Effector memory CD4-positive, alpha-beta T cell (primary cell): Measurements from ENCODE around the gene GAL3ST3.
"Not testable (repeated sequence)": the region's sequence is repeated elsewhere in the genome, so short reads cannot be mapped to it uniquely, and the experiment has no call there.

ENCODE experiments used
- DNase-seq, 3 donors: peaks; one replicate each; pipeline ENCODE4 v3.0.0-alpha.2; 2020
- H3K27ac ChIP-seq: 2 replicates; pipeline ENCODE4 v1.7.0; 2013; ENCODE audit warnings: mild to moderate bottlenecking, low read length, moderate library complexity; ENCODE audit not compliant: insufficient read depth, poor library complexity, severe bottlenecking
- H3K27me3 ChIP-seq: replicated peaks from 2 replicates; pipeline ENCODE4 v1.7.0; 2013; ENCODE audit warnings: mild to moderate bottlenecking, low read length; ENCODE audit not compliant: insufficient read depth, control insufficient read depth, poor library complexity, severe bottlenecking
- H3K36me3 ChIP-seq: 2 replicates; pipeline ENCODE4 v1.7.0; 2013; ENCODE audit warnings: mild to moderate bottlenecking, low read length, moderate library complexity; ENCODE audit not compliant: control insufficient read depth, insufficient read depth
- H3K4me1 ChIP-seq: 2 replicates; pipeline ENCODE4 v1.7.0; 2013; ENCODE audit warnings: low read length, mild to moderate bottlenecking; ENCODE audit not compliant: control insufficient read depth, insufficient read depth, poor library complexity, severe bottlenecking
- H3K4me3 ChIP-seq: 2 replicates; pipeline ENCODE4 v1.7.0; 2013; ENCODE audit warnings: low read length, low read depth, mild to moderate bottlenecking; ENCODE audit not compliant: insufficient read depth, poor library complexity, severe bottlenecking
- H3K9me3 ChIP-seq: 2 replicates; pipeline ENCODE4 v1.7.0; 2013; ENCODE audit warnings: mild to moderate bottlenecking, low read length, moderate library complexity; ENCODE audit not compliant: control insufficient read depth

The GAL3ST3 gene

DNA sequence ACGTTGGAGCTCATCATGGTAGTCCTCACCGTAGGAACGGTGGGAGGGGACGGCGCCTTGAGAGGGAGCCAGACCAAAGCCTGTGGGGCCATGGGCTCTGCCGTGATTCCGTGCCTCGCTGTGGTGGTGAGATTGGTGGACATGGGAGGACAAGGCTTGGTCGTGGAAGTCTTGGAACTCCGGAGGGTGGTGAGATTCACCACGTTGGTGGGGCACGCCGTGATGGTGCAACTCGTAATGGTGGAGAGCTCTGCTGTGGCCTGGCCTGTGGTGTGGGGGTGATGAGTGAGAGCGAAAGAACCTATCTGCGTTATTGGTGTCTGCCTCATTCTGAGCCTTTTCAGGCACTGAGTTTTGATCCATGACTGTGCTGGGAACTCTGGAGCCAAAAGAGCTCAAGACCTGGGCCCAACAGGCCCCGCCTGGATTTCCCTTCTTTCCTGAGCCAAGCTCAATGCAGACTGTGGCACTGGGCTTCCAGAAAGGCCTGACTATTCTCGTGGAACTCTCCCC, 22.9 kb downstream of the GAL3ST3 start, which contains the start of gene CATSPER1:
CATSPER1 (minus strand) TSS at position 463 of the 513 bp plus-strand sequence; CDS start at position 363, 100 bp downstream.
- no peaks in the 10 kb centered on the region for H3K9me3 ChIP-seq
- no peaks in the 10 kb centered on the region for H3K27me3 ChIP-seq
- no peak within 1 kb of the TSS for H3K4me3 ChIP-seq
- H3K36me3 ChIP-seq = no peaks in the 10 kb centered on the region
- H3K27ac ChIP-seq = no peak within 1 kb of the TSS
- peaks cover 6% of the 10 kb centered on the region for H3K4me1 ChIP-seq
- no peak for DNase-seq

DNA sequence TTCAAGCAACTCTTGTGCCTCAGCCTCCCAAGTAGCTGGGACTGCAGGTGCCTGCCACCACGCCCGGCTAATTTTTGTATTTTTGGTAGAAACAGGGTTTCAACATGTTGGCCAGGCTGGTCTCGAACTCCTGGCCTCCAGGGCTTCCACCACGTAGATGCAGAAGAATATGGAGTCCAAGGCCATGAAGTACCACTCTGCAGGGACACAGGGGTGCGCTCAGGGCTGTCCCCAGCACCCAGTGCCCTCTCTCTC, 25.8 kb downstream of the GAL3ST3 start:
- H3K27me3 ChIP-seq, H3K9me3 ChIP-seq, H3K4me1 ChIP-seq, H3K4me3 ChIP-seq, DNase-seq, H3K27ac ChIP-seq, H3K36me3 ChIP-seq: not testable (repeated sequence)

DNA sequence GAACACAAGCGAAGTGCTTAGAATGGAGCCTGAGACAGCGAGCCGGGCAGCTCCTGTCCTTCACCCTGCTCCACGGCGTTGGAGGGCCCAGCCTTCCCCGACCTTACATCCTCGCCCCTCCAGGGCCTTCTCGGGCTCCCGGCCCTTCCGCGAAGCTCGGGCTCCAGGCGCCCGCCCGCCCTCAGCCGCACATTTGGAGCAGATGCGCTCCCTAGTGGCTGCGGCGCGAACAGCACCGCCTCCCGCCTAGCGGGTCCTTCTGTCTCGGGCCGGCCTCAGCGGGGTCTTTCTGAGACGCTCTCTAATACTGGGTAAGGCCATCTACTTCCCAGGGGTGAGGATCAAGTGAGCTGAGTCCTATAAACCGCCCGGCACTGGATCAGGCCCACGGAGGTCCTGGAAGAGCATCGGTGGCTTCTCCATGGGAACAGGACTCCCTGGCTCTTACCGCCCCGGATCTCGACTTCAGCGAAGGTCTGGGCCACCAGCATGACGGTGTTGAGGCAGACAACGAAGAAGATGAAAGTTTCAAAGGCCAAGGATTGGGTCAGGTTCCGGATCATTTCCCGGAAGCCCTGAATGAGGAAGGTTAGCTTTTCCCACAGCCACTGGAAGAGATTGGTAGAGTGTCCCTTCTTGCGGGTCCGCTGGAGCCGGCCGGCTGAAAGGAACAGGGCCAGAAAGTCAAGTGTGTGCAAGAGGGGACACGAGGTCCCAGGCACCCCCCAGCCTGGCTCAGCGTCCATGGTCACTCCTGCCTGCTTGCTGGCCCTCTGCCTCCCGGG, 26.4 kb downstream of the GAL3ST3 start:
- Histone ChIP-seq H3K36me3 (no peaks in the 10 kb centered on the region), H3K9me3 (no peaks in the 10 kb centered on the region), H3K4me1 (peaks cover 6% of the 10 kb centered on the region), H3K27me3 (no peaks in the 10 kb centered on the region), H3K4me3 (no peak overlapping the region), H3K27ac (no peak overlapping the region)
- DNase-seq = peak; percentile 47 to 62 (median 49)

DNA sequence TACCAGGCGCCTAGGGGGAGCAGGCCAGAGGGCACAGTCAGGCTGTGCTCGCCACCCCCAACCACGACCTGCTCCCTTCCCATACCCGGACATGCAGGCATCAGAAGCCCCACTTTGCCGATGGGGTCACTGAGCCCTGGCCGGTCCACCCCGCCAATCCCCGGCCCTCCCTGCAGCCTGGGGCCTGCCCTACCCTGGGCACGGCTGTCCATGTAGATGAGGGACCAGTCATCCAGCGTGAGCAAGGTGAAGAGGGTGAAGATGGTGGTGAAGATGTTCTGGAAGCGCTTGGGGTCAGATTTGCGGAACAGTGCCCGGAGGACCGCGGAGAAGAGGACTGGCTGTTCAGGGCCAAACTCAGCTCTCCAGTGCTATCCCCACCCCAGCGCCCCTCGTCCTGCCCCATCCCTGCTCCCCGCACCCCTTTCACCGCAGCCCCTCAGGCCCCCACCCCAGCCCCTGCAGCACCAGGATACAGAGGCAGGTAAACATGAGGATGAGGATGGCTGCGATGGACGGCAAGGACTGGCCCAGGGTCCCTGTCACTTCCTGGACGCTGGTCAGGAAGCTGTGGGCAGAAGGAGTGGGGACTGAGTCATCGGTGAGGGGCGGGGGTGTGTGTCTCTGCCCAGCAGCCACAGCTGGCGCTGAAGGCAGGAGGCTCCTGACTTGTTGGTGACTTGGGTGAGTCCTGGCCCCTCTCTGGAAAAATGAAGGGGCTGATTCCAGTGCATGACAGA, 28.2 kb downstream of the GAL3ST3 start:
- no peak for DNase-seq
- H3K4me3 ChIP-seq = no peak overlapping the region

DNA sequence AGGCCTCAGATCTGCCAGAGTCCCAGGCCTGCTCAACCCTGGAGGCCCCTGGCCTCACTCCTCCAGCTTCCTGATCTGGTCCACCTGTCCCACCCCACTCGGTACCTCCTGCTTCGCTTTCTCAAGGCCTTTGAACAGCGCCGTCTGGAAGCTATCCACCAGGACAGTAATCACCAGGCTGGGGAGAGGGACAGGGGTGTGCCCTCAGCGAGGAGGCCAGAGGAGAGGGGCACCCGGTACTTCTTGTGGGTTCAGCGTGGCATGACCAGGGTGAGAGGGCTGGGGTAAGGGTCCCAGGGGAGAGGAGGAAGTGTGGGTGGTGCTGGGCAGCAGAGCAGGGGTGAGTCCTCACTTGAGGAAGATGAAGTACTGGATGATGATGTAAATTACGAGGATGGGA, 28.7 kb downstream of the GAL3ST3 start:
- H3K4me3 ChIP-seq = no peak overlapping the region
- no peak for DNase-seq
- no peaks in the 10 kb centered on the region for H3K9me3 ChIP-seq
- no peaks in the 10 kb centered on the region for H3K27me3 ChIP-seq
- H3K27ac ChIP-seq = no peak overlapping the region
- H3K36me3 ChIP-seq = no peaks in the 10 kb centered on the region
- peaks cover 6% of the 10 kb centered on the region for H3K4me1 ChIP-seq

More for the DNA sequence above, 28.2 kb downstream of the GAL3ST3 start:
- peaks cover 6% of the 10 kb centered on the region for H3K4me1 ChIP-seq
- H3K36me3 ChIP-seq = no peaks in the 10 kb centered on the region
- no peak overlapping the region for H3K27ac ChIP-seq
- H3K9me3 ChIP-seq = no peaks in the 10 kb centered on the region
- H3K27me3 ChIP-seq = no peaks in the 10 kb centered on the region

DNA sequence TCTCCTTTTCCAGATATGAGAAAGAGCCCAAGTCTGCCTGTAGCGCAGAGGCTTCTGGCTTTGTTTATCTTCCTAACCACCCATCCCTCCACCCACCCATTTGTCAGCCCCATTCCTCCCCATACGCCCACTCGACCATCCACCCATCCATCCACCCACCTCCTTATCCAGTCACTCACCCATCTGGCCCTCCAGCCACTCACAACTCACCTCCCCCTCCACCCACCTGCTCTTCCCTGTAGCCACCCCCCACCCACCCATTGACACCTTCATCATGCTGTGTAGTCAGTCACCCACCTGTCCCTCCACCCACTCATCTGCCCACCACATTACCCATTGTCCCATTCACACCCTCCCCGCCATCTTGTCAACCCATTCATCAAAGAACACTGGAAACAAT, 31.6 kb downstream of the GAL3ST3 start:
- no peak overlapping the region for H3K27ac ChIP-seq
- no peak for DNase-seq
- H3K27me3 ChIP-seq = peaks cover 10% of the 10 kb centered on the region
- H3K36me3 ChIP-seq = no peaks in the 10 kb centered on the region
- H3K4me1 ChIP-seq = peaks cover 2% of the 10 kb centered on the region
- H3K9me3 ChIP-seq = no peaks in the 10 kb centered on the region
- H3K4me3 ChIP-seq = no peak overlapping the region

DNA sequence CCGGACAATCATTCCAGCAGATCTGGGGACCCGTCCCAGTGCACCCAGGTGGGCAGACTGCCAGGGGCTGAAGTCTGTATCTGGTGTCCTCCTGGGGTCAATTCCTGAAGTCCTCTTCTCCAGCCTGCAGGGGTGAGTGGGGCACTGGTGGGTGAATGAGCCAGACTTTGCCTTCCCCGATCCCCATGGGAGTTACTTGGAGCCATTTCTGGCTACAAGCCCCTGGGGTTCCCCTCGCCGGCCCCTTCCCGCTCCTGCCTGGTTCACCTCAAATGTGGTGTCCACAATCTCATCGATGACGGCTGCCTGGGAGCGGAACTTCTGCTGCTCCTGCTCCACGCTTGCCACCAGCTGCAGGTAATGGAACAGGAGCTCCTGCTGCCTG, 32.2 kb downstream of the GAL3ST3 start:
- H3K4me1 ChIP-seq = peaks cover 4% of the 10 kb centered on the region
- peaks cover 15% of the 10 kb centered on the region for H3K27me3 ChIP-seq
- no peaks in the 10 kb centered on the region for H3K36me3 ChIP-seq
- no peak overlapping the region for H3K4me3 ChIP-seq
- no peak overlapping the region for H3K27ac ChIP-seq
- DNase-seq = no peak
- no peaks in the 10 kb centered on the region for H3K9me3 ChIP-seq

DNA sequence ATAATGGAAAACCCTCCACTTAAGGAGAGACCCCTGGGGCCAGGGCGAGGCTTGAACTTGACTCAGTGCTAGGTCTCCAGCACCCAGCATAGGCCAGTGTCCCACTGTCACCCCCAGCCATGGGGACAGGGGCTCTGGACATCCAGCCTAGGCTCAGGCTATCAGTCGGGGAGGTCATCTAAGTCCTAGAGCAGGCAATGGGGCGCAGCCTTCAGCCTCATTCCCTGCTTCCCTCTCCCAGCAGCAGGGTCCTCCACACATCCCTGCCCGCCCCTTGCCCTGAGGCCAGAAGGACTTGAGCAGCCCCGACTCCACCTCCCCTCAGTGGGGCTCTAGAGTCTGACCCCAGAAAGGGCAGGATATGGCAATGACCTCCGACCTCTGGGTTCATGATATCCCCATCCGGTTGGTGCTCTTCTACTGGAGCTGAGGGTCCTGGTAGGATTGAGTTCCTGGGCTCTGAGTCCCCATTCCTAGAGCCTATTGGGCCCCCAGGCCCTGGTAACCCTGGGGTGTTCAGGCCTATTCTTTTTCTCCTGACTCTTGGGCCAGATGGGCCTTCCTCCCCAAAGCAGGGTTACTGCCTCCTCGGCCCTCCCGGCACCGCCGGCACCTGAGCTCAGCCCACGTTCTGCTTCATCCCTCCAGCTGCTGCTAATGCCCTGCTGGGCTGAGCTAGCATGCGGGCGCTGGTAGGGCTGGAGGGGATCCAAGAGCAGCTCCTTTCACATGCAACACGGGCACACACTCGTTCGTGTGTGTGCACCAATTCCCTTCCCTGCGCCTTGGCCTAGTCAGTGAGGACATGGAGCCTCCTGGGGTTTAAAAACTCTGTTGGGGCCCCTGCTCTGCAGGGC, 32.8 kb downstream of the GAL3ST3 start:
- no peak overlapping the region for H3K4me3 ChIP-seq
- no peaks in the 10 kb centered on the region for H3K36me3 ChIP-seq
- H3K27ac ChIP-seq = no peak overlapping the region
- H3K4me1 ChIP-seq = peaks cover 6% of the 10 kb centered on the region
- no peak for DNase-seq
- peaks cover 21% of the 10 kb centered on the region for H3K27me3 ChIP-seq
- no peaks in the 10 kb centered on the region for H3K9me3 ChIP-seq

DNA sequence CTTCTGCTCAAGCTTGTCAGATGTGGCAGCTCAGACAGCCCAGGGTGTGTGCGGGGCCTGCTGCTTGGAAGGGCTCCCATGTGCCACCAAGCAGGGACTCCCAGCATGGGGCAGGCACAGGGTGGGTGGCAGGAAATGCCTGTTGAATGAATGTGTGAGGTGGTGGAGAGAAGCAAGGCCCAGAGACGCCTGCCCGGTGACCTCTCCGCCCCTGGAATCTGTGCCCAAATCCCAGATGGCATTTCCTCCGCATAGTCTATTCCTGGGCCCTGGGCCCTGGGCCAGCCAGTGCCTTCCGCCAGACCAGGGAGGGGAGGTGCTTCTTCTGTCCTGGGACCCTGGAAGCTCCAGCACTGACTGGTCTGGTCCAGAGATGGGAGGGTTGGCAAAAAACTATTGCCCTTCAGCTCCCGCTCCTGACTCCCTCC, 33.5 kb downstream of the GAL3ST3 start:
- H3K4me1 ChIP-seq = peaks cover 6% of the 10 kb centered on the region
- H3K27ac ChIP-seq = no peak overlapping the region
- no peaks in the 10 kb centered on the region for H3K36me3 ChIP-seq
- no peaks in the 10 kb centered on the region for H3K9me3 ChIP-seq
- H3K4me3 ChIP-seq = no peak overlapping the region
- no peak for DNase-seq
- peaks cover 22% of the 10 kb centered on the region for H3K27me3 ChIP-seq
